Heart right ventricle (tissue), 16 donors: ENCODE data around the gene HMG20A. TPM values are rescaled to one million over a fixed set of nuclear protein-coding genes. Genes with fewer than 3 reads are reported as not detected.
A peak's percentile ranks its signal among the peaks of the same experiment; 100 is the strongest.

Experiments used
- ATAC-seq, 8 donors: fragments of 200-7000 bp; cut with Tn5 transposase; one replicate each; pipeline ENCODE4 v1.9.1; 2020; ENCODE audit warnings: mild to moderate bottlenecking in 8 of 8, moderate library complexity in 8 of 8, moderate number of reproducible peaks in 1 of 8
- DNase-seq, 2 donors: peaks; one replicate each; pipeline ENCODE4 v3.0.0-alpha.2; 2020
- H3K27ac ChIP-seq, 10 donors: fragments of 200-600 bp; sonication (generic) in 2 of 10; one replicate each; pipeline versions ENCODE4 v1.5.0 to v1.8.0; 2020 to 2022; ENCODE audit warnings: mild to moderate bottlenecking in 3 of 10
- H3K27me3 ChIP-seq, 7 donors: fragments of 200-600 bp; one replicate each; pipeline ENCODE4 v1.8.0; 2021 to 2022; ENCODE audit warnings: mild to moderate bottlenecking in 2 of 7
- H3K36me3 ChIP-seq, 9 donors: fragments of 200-600 bp; sonication (generic) in 1 of 9; one replicate each; pipeline versions ENCODE4 v1.5.0 to v1.8.0; 2020 to 2022; ENCODE audit warnings: mild to moderate bottlenecking in 2 of 9
- H3K4me1 ChIP-seq, 9 donors: fragments of 200-600 bp; sonication (generic) in 1 of 9; one replicate each; pipeline versions ENCODE4 v1.5.0 to v1.8.0; 2020 to 2022; ENCODE audit warnings: mild to moderate bottlenecking in 4 of 9
- H3K4me3 ChIP-seq, 10 donors: fragments of 200-600 bp; sonication (generic) in 2 of 10; one replicate each; pipeline versions ENCODE4 v1.5.0 to v1.8.0; 2020 to 2022; ENCODE audit warnings: mild to moderate bottlenecking in 7 of 10, moderate library complexity in 2 of 10
- H3K9me3 ChIP-seq, 11 donors: fragments of 200-600 bp in 10 of 11; sonication (generic) in 2 of 11; one replicate each; pipeline versions ENCODE4 v1.5.0 to v1.8.0; 2013 to 2022; ENCODE audit warnings: mild to moderate bottlenecking in 2 of 11, control low read depth in 1 of 11, moderate library complexity in 1 of 11
- WGBS, 2 donors: extraction: QIAGEN DNeasy Blood & Tissue Kit; methylation state at CpG; one replicate each; pipeline ENCODE4 v1.1.7; 2013; ENCODE audit warnings: inconsistent platforms in 1 of 2; 5-methylcytosine and 5-hydroxymethylcytosine counted together
- intact Hi-C, 10 donors: fragments of 100-400 bp; cut with DNase I; formaldehyde crosslinking; loops; one replicate each; pipeline versions ENCODE4 v1.11.1 to v1.14.2; 2022
- polyA plus RNA-seq, 2 donors: library from polyadenylated mRNA; stranded (reverse); fragments of 200-250 nt; gene quantifications; one replicate each; pipeline ENCODE4 v1.2.3, GENCODE V29; 2013
- total RNA-seq, 10 donors: library from RNA; stranded (reverse); fragmentation: NEBNext Ultra II Directional in 3 of 10; extraction: Animal tissue kit (Norgen Biotek cat#: 25700) in 3 of 10; gene quantifications; one replicate each; pipeline versions ENCODE4 v1.2.1 to v1.2.4, GENCODE V29; 2021 to 2023
- TF ChIP-seq, protein P1 (sequence below), 9 donors: fragments of 200-600 bp; sonication (generic) in 2 of 9; IDR thresholded peaks; one replicate each; pipeline versions ENCODE4 v1.5.0 to v1.8.0; 2021 to 2022; ENCODE audit warnings: antibody characterized with exemption in 9 of 9, mild to moderate bottlenecking in 5 of 9, moderate library complexity in 1 of 9
- donor health status: Arrhythmogenic right ventricular cardiomyopathy.
- donor health status: ischemic (EF 13 %, LVEDD 7.1; RV severe dilation, severe dysfunction).
- donor health status: healthy with polysubstance abuse.
- donor health status: DM: no; HTN: yes; CAD: no.
- donor health status: DM: no; HTN: no; CAD: no.
- donor health status: ischemic (EF 25% LVEDD 6.9; RV normal size, moderate dysfunction).
- donor health status: ischemic (EF 25% LVEDD 5.7; RV mildly dilated, moderate dysfunction).
- donor health status: healthy.
- donor health status: DM: yes; HTN: yes; CAD: no.
- donor health status: Ischemic cardiomyopathy.
- donor health status: ischemic (EF 35%, LVEDD 5.7; RV mildly dilated, moderate dysfunction).
- donor health status: nonischemic (EF 11% LVEDD 7.7; RV severe dilation, severe dysfunction).
- donor health status: DM: yes; HTN: yes; CAD: no.
- donor health status: PGD.
- donor health status: ischemic (EF 29% LVEDD 5.4; RV normal size, mild dysfunction).
- donor health status: nonischemic (EF 23%, LVEDD 6.1; RV moderate dilation, normal function).

The HMG20A gene
- total and polyA plus RNA-seq, 12 donors = 9.9 to 60.2 (median 37.5) TPM

DNA sequence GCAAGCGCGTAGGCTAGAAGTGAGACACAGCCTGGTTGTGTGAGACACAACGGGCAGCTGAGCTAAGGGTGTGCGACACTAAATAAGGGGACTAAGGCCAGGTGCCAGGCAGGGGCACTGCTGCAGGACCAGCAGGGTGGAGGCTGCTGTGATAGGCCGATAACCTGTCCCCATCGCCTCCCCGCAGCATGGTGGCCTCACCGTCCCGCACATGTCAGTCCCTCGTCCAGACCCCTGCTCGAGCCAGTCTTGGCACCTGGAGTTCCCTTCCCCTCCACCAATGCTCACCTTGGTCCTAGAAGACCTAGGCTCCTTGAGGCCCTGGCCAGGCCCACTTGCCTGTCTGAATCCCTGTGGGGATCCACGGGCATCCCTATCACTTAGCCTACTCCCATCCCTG lies 96.1 kb downstream of the HMG20A start:
- Histone ChIP-seq H3K4me3 (no peak overlapping the region), H3K9me3 (no peaks in the 10 kb centered on the region), H3K27ac (no peak overlapping the region), H3K4me1 (peaks cover 0 to 6% (median 0%) of the 10 kb centered on the region in 9 donors), H3K27me3 (no peaks in the 10 kb centered on the region), H3K36me3 (no peaks in the 10 kb centered on the region)
- DNase-seq (no peak), ATAC-seq (peak in 1 of 8 donors; percentile 11)
- WGBS, 2 donors = 93 to 94% methylated on average over 12 of the region's 12 CpGs
- TF ChIP-seq, protein P1, sequence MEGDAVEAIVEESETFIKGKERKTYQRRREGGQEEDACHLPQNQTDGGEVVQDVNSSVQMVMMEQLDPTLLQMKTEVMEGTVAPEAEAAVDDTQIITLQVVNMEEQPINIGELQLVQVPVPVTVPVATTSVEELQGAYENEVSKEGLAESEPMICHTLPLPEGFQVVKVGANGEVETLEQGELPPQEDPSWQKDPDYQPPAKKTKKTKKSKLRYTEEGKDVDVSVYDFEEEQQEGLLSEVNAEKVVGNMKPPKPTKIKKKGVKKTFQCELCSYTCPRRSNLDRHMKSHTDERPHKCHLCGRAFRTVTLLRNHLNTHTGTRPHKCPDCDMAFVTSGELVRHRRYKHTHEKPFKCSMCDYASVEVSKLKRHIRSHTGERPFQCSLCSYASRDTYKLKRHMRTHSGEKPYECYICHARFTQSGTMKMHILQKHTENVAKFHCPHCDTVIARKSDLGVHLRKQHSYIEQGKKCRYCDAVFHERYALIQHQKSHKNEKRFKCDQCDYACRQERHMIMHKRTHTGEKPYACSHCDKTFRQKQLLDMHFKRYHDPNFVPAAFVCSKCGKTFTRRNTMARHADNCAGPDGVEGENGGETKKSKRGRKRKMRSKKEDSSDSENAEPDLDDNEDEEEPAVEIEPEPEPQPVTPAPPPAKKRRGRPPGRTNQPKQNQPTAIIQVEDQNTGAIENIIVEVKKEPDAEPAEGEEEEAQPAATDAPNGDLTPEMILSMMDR (IDR thresholded peaks at IDR 0.05) = no peak
- intact Hi-C loops = no loop called here

DNA sequence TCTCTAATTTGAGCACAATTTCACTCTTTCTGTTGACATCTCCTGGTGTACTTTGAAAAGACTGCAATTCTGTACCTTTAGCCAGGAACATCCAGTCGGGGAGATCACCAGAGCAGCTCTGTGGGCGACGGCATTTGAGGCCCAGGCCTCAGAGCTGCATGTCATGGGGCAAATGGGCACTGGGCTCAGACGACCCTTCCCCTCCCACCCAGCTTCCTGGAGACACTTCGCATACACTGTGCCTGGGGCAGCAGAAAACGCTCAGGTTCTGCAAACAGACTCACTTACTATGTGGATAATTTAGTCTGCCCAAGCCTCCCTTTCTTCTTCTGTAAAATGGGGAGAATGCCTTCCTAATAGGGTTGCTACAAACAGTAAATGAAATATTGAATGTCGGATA lies 96.9 kb downstream of the HMG20A start:
- WGBS, 2 donors = 93 to 94% methylated on average over 7 of the region's 7 CpGs
- H3K4me3 ChIP-seq = no peak overlapping the region
- ATAC-seq (no peak), DNase-seq (no peak)
- no peaks in the 10 kb centered on the region for H3K27me3 ChIP-seq
- H3K9me3 ChIP-seq = no peaks in the 10 kb centered on the region
- intact Hi-C loops = no loop called here
- no peak overlapping the region for H3K27ac ChIP-seq
- H3K36me3 ChIP-seq = no peaks in the 10 kb centered on the region
- H3K4me1 ChIP-seq = no peaks in the 10 kb centered on the region
- TF ChIP-seq, protein P1 (IDR thresholded peaks at IDR 0.05) = no peak

DNA sequence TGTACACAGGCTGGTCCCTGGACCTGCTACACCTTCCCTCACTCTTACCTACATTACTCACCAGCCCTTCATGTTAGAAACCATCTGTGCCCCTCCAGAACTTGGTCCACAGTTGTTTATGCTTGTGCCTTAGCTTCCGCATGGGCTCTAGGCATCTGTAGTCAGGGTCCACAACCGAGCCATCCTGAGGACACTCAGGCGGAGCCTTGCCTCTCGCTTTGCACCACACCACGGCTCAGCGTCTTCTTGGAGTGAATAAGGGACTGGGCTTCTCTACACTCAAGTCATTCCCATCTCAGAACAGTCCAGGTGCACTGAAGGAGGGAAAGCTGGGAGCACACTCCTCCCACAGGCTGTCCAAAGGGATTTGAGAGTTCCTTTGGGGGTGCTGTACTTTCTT lies 97.8 kb downstream of the HMG20A start:
- intact Hi-C loops = no loop called here
- TF ChIP-seq, protein P1 (IDR thresholded peaks at IDR 0.05) = no peak
- no peaks in the 10 kb centered on the region for H3K36me3 ChIP-seq
- 90 to 96% methylated on average over 6 of the region's 6 CpGs for WGBS, 2 donors
- H3K4me3 ChIP-seq = no peak overlapping the region
- ATAC-seq = no peak
- no peaks in the 10 kb centered on the region for H3K4me1 ChIP-seq
- no peaks in the 10 kb centered on the region for H3K9me3 ChIP-seq
- no peaks in the 10 kb centered on the region for H3K27me3 ChIP-seq
- no peak for DNase-seq
- H3K27ac ChIP-seq = no peak overlapping the region

DNA sequence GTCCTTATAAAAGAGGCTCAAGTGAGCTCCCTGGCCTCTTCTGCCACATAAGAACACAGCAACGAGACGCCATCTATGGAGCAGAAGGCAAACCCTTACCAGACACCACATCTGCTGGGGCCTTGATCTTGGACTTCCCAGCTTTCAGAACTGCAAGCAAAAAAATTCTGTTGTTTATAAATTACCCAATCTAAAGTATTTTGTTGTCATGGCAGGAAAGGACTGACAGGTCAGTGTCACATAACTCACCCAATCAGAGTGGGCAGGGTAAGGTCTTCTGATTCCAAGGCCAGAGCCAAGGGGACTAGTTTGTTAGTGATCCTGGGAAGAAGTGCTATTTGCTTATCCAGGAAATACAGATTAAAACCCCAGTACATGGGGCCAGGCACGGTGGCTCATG lies 98.9 kb downstream of the HMG20A start:
- no peak overlapping the region for H3K4me3 ChIP-seq
- 87 to 94% methylated on average over 3 of the region's 3 CpGs for WGBS, 2 donors
- TF ChIP-seq, protein P1 (IDR thresholded peaks at IDR 0.05) = no peak
- H3K27me3 ChIP-seq = no peaks in the 10 kb centered on the region
- H3K9me3 ChIP-seq = no peaks in the 10 kb centered on the region
- ATAC-seq = no peak
- intact Hi-C loops = no loop called here
- no peaks in the 10 kb centered on the region for H3K36me3 ChIP-seq
- DNase-seq = no peak
- no peaks in the 10 kb centered on the region for H3K4me1 ChIP-seq
- H3K27ac ChIP-seq = no peak overlapping the region

DNA sequence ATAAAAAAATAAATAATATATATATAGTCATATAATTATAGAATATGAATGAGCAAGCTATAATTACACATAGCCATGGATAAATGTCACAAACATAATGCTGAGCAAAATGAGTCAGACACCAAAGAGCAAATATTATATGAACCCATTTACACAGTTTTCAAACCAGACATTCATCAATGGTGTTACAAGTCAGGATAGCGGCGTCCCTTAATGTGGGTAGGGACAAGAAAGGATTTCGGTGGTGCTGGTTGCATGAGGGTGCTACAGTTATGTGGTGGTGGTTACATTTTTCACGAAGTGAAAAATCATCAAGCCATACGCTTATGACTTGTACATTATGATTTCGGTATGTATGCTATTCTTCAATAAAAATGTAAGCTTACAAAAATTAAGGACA lies 100.5 kb downstream of the HMG20A start:
- no peaks in the 10 kb centered on the region for H3K9me3 ChIP-seq
- intact Hi-C loops = no loop called here
- TF ChIP-seq, protein P1 (IDR thresholded peaks at IDR 0.05) = no peak
- H3K4me1 ChIP-seq = no peaks in the 10 kb centered on the region
- DNase-seq (no peak), ATAC-seq (no peak)
- H3K36me3 ChIP-seq = no peaks in the 10 kb centered on the region
- no peaks in the 10 kb centered on the region for H3K27me3 ChIP-seq
- H3K4me3 ChIP-seq = no peak overlapping the region
- 96 to 97% methylated on average over 6 of the region's 6 CpGs for WGBS, 2 donors
- H3K27ac ChIP-seq = no peak overlapping the region
